ENCODE data around the gene SHROOM4.

SHROOM4 gene

DNA sequence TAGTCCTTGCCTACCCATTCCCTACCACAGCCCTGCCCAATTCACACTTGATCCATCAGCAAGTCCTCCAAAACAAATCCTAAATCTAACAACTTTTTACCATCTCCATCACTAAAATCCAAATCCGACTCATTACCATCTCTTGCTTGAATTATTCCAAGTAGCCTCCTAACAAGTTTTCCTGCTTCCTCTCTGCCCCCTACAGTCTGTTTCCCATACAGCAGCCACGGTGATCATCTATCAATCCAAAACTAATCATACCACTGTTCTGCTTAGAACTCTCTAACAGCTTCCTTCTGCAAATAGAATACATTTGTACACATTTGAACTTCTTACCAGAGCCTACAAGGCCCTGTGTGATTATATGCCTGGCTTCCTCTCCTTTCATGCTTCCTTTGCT is 133.0 kb downstream of the SHROOM4 start:
- H4K91ac ChIP-seq (ENCODE audit: low read length), result no peak overlapping the region
- H3K18ac ChIP-seq (ENCODE audit: low read depth in 1 of 2, low read length in 2 of 2), result no peak overlapping the region
- no peak overlapping the region for H2AFZ ChIP-seq (ENCODE audit: low read depth, low read length)
- no peak overlapping the region for H2AK5ac ChIP-seq (ENCODE audit: low read length, severe bottlenecking)
- H3K4me3 ChIP-seq (ENCODE audit: insufficient read depth in 1 of 2, low read depth in 1 of 2, low read length in 2 of 2), result no peak overlapping the region
- no peak overlapping the region for H3K23ac ChIP-seq (ENCODE audit: low read length in 2 of 2)
- H3K14ac ChIP-seq (ENCODE audit: low read length in 2 of 2), result no peak overlapping the region
- H2BK120ac ChIP-seq (ENCODE audit: low read depth, low read length), result no peak overlapping the region
- no peak overlapping the region for H2BK12ac ChIP-seq (ENCODE audit: low read length in 2 of 2)
- no peak overlapping the region for H3K9ac ChIP-seq (ENCODE audit: low read length)
- H3K79me1 ChIP-seq (replicated peaks; ENCODE audit: low read length, poor library complexity, severe bottlenecking), result no peaks in the 10 kb centered on the region
- H3K4me1 ChIP-seq (ENCODE audit: control insufficient read depth, insufficient read depth, low read depth, low read length), result no peaks in the 10 kb centered on the region
- H2BK5ac ChIP-seq (ENCODE audit: low read depth, low read length, poor library complexity, severe bottlenecking), result no peak overlapping the region
- no peak overlapping the region for H3K4ac ChIP-seq (ENCODE audit: low read depth in 1 of 2, low read length in 2 of 2)
- H4K8ac ChIP-seq (ENCODE audit: low read length), result no peak overlapping the region
- no peaks in the 10 kb centered on the region for H3K9me3 ChIP-seq (ENCODE audit: control insufficient read depth, low read length)
- H2BK15ac ChIP-seq (ENCODE audit: low read depth, poor library complexity, severe bottlenecking), result no peak overlapping the region
- H3K4me2 ChIP-seq (ENCODE audit: low read length, poor library complexity, severe bottlenecking), result no peak overlapping the region
- peaks cover 0 to 32% of the 10 kb centered on the region in 2 experiments for H3K27me3 ChIP-seq (ENCODE audit: control insufficient read depth in 1 of 2, insufficient read depth in 1 of 2, low read length in 2 of 2)
- H3K27ac ChIP-seq (ENCODE audit: low read length, poor library complexity, severe bottlenecking), result no peak overlapping the region
- no peak for DNase-seq
- no peaks in the 10 kb centered on the region for H3K36me3 ChIP-seq (ENCODE audit: control insufficient read depth in 1 of 2, insufficient read depth in 2 of 2, low read depth in 1 of 2, low read length in 2 of 2)
- 43% methylated on average over 2 of the region's 2 CpGs for WGBS

DNA sequence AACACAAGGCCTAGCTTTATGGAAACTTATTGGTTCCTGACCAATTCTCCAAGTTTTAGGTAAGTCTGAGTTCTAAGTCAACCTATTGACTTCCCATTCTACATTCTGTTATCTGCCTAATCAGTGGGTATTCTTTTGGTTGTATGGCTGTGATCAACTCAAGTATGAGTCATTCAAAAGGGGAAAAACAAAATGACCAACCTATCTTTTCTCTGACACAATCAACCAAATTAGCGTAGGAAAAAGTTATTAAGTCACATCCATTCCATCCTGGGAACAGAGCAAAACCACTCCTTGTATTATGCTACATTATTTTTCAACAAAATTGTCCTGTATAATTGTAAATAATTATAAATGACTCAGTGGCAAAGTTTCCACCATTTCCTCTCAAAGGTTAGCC is 136.2 kb downstream of the SHROOM4 start:
- H2BK120ac ChIP-seq (ENCODE audit: low read depth, low read length), result no peak overlapping the region
- no peak overlapping the region for H3K14ac ChIP-seq (ENCODE audit: low read length in 2 of 2)
- no peaks in the 10 kb centered on the region for H3K79me1 ChIP-seq (replicated peaks; ENCODE audit: low read length, poor library complexity, severe bottlenecking)
- no peak overlapping the region for H2AK5ac ChIP-seq (ENCODE audit: low read length, severe bottlenecking)
- H3K23ac ChIP-seq (ENCODE audit: low read length in 2 of 2), result no peak overlapping the region
- no peak overlapping the region for H3K4me2 ChIP-seq (ENCODE audit: low read length, poor library complexity, severe bottlenecking)
- H3K4me1 ChIP-seq (ENCODE audit: control insufficient read depth, insufficient read depth, low read depth, low read length), result no peaks in the 10 kb centered on the region
- H3K9ac ChIP-seq (ENCODE audit: low read length), result no peak overlapping the region
- H3K36me3 ChIP-seq (ENCODE audit: control insufficient read depth in 1 of 2, insufficient read depth in 2 of 2, low read depth in 1 of 2, low read length in 2 of 2), result no peaks in the 10 kb centered on the region
- WGBS, result no CpG with 5 or more reads among the region's 1 CpG
- no peak for DNase-seq
- no peak overlapping the region for H4K8ac ChIP-seq (ENCODE audit: low read length)
- H3K9me3 ChIP-seq (ENCODE audit: control insufficient read depth, low read length), result no peaks in the 10 kb centered on the region
- no peak overlapping the region for H3K4me3 ChIP-seq (ENCODE audit: insufficient read depth in 1 of 2, low read depth in 1 of 2, low read length in 2 of 2)
- H3K18ac ChIP-seq (ENCODE audit: low read depth in 1 of 2, low read length in 2 of 2), result no peak overlapping the region
- no peak overlapping the region for H2BK5ac ChIP-seq (ENCODE audit: low read depth, low read length, poor library complexity, severe bottlenecking)
- no peak overlapping the region for H2BK12ac ChIP-seq (ENCODE audit: low read length in 2 of 2)
- H2BK15ac ChIP-seq (ENCODE audit: low read depth, poor library complexity, severe bottlenecking), result no peak overlapping the region
- no peak overlapping the region for H2AFZ ChIP-seq (ENCODE audit: low read depth, low read length)
- H3K27me3 ChIP-seq (ENCODE audit: control insufficient read depth in 1 of 2, insufficient read depth in 1 of 2, low read length in 2 of 2), result peaks cover 0 to 24% of the 10 kb centered on the region in 2 experiments
- H3K27ac ChIP-seq (ENCODE audit: low read length, poor library complexity, severe bottlenecking), result no peak overlapping the region
- H3K4ac ChIP-seq (ENCODE audit: low read depth in 1 of 2, low read length in 2 of 2), result no peak overlapping the region
- H4K91ac ChIP-seq (ENCODE audit: low read length), result no peak overlapping the region

DNA sequence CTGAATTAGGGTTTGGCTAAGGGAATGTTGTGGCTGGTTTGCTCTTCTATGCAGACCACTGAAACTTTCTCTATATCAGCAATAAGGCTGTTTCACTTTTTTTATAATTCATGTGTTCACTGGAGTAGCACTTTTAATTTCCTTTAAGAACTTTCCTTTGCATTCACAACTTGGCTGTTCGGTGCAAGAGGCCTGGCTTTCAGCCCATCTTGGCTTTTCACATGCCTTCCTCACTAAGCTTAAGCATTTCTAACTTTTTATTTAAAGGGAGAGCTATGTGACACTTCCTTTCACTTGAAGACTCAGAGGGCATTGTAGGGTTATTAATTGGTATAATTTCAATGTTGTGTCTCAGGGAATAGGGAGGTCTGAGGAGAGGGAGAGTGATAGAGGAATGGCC is 142.3 kb downstream of the SHROOM4 start:
- no peak overlapping the region for H3K27ac ChIP-seq (ENCODE audit: low read length, poor library complexity, severe bottlenecking)
- DNase-seq, result no peak
- H3K79me1 ChIP-seq (replicated peaks; ENCODE audit: low read length, poor library complexity, severe bottlenecking), result no peaks in the 10 kb centered on the region
- no peak overlapping the region for H3K4ac ChIP-seq (ENCODE audit: low read depth in 1 of 2, low read length in 2 of 2)
- no peak overlapping the region for H2AFZ ChIP-seq (ENCODE audit: low read depth, low read length)
- no peak overlapping the region for H2BK5ac ChIP-seq (ENCODE audit: low read depth, low read length, poor library complexity, severe bottlenecking)
- no peaks in the 10 kb centered on the region for H3K4me1 ChIP-seq (ENCODE audit: control insufficient read depth, insufficient read depth, low read depth, low read length)
- no peak overlapping the region for H3K18ac ChIP-seq (ENCODE audit: low read depth in 1 of 2, low read length in 2 of 2)
- no peak overlapping the region for H2BK12ac ChIP-seq (ENCODE audit: low read length in 2 of 2)
- no peak overlapping the region for H4K91ac ChIP-seq (ENCODE audit: low read length)
- H2BK120ac ChIP-seq (ENCODE audit: low read depth, low read length), result no peak overlapping the region
- H2AK5ac ChIP-seq (ENCODE audit: low read length, severe bottlenecking), result no peak overlapping the region
- no peaks in the 10 kb centered on the region for H3K9me3 ChIP-seq (ENCODE audit: control insufficient read depth, low read length)
- H3K36me3 ChIP-seq (ENCODE audit: control insufficient read depth in 1 of 2, insufficient read depth in 2 of 2, low read depth in 1 of 2, low read length in 2 of 2), result no peaks in the 10 kb centered on the region
- no CpG with 5 or more reads among the region's 1 CpG for WGBS
- H4K8ac ChIP-seq (ENCODE audit: low read length), result no peak overlapping the region
- H3K4me2 ChIP-seq (ENCODE audit: low read length, poor library complexity, severe bottlenecking), result no peak overlapping the region
- no peak overlapping the region for H3K9ac ChIP-seq (ENCODE audit: low read length)
- H3K27me3 ChIP-seq (ENCODE audit: control insufficient read depth in 1 of 2, insufficient read depth in 1 of 2, low read length in 2 of 2), result peaks cover 0 to 19% of the 10 kb centered on the region in 2 experiments
- H2BK15ac ChIP-seq (ENCODE audit: low read depth, poor library complexity, severe bottlenecking), result no peak overlapping the region
- no peak overlapping the region for H3K14ac ChIP-seq (ENCODE audit: low read length in 2 of 2)
- H3K4me3 ChIP-seq (ENCODE audit: insufficient read depth in 1 of 2, low read depth in 1 of 2, low read length in 2 of 2), result no peak overlapping the region
- H3K23ac ChIP-seq (ENCODE audit: low read length in 2 of 2), result no peak overlapping the region

DNA sequence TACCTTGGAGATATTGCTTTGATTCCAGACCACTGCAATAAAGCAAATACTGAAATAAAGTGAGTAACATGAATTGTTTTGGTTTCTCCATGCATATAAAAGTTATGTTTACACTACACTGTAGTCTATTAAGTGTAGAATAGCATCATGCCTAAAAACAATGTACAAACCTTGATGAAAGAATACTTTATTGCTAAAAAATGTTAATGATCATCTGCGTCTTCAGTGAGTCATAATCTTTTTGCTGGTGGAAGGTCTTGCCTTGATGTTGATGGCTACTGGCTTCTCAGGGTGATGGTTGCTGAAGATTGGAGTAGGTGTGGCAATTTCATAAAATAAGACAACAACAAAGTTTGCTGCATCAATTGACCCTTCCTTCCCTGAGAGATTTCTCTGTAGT is 145.1 kb downstream of the SHROOM4 start:
- Histone ChIP-seq H3K4me3 (ENCODE audit: insufficient read depth in 1 of 2, low read depth in 1 of 2, low read length in 2 of 2) (no peak overlapping the region), H3K4me1 (ENCODE audit: control insufficient read depth, insufficient read depth, low read depth, low read length) (no peaks in the 10 kb centered on the region), H4K8ac (ENCODE audit: low read length) (no peak overlapping the region), H3K14ac (ENCODE audit: low read length in 2 of 2) (no peak overlapping the region), H2BK12ac (ENCODE audit: low read length in 2 of 2) (no peak overlapping the region), H2BK15ac (ENCODE audit: low read depth, poor library complexity, severe bottlenecking) (no peak overlapping the region), H3K9me3 (ENCODE audit: control insufficient read depth, low read length) (no peaks in the 10 kb centered on the region), H2BK120ac (ENCODE audit: low read depth, low read length) (no peak overlapping the region), H2BK5ac (ENCODE audit: low read depth, low read length, poor library complexity, severe bottlenecking) (no peak overlapping the region), H3K4me2 (ENCODE audit: low read length, poor library complexity, severe bottlenecking) (no peak overlapping the region), H3K27ac (ENCODE audit: low read length, poor library complexity, severe bottlenecking) (no peak overlapping the region), H4K91ac (ENCODE audit: low read length) (no peak overlapping the region), H3K18ac (ENCODE audit: low read depth in 1 of 2, low read length in 2 of 2) (no peak overlapping the region), H3K23ac (ENCODE audit: low read length in 2 of 2) (no peak overlapping the region), H3K27me3 (ENCODE audit: control insufficient read depth in 1 of 2, insufficient read depth in 1 of 2, low read length in 2 of 2) (peaks cover 0 to 26% of the 10 kb centered on the region in 2 experiments), H3K79me1 (replicated peaks; ENCODE audit: low read length, poor library complexity, severe bottlenecking) (no peaks in the 10 kb centered on the region), H2AK5ac (ENCODE audit: low read length, severe bottlenecking) (no peak overlapping the region), H3K4ac (ENCODE audit: low read depth in 1 of 2, low read length in 2 of 2) (no peak overlapping the region), H3K9ac (ENCODE audit: low read length) (no peak overlapping the region), H2AFZ (ENCODE audit: low read depth, low read length) (no peak overlapping the region), H3K36me3 (ENCODE audit: control insufficient read depth in 1 of 2, insufficient read depth in 2 of 2, low read depth in 1 of 2, low read length in 2 of 2) (no peaks in the 10 kb centered on the region)
- no CpG with 5 or more reads among the region's 1 CpG for WGBS
- DNase-seq, result no peak
